ENCODE results near the gene INTS3. TPM values are rescaled to one million over a fixed set of nuclear protein-coding genes. Genes with fewer than 3 reads are reported as not detected.

INTS3 gene
- total and polyA plus RNA-seq, 9 of the 15 experiments (the other 6 are each of a cell fraction or from before 2014, with no cell fraction given) = 6.3 to 24.1 (median 14.3) TPM

DNA sequence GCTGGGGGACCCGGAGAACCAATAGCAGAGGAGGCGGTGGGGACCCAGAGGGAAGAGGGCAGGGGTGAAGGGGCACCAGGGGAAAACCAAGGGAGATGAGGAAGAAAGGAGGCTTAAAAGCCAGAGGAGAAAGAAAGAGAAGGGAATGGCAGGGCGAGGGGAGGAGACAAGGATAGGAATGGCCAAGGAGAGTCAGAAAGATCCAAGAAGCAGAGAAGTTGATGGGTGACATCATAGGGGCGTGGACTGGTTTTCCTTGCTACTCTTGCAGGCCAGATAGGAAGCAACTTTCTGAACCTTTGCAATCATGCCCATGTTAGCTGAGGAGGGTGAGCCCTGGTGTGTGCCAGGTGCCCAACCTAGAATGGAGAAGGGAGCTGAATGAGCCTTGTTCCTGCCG, 44.0 kb upstream of the INTS3 start (continued):
- TF ChIP-seq ATF1 (CRISPR knock-in tag; IDR thresholded peaks at IDR 0.05) (no peak), ATF1 (tag; IDR thresholded peaks at IDR 0.05) (0 out of 2 replicates have a peak, but pooled peaks have one; percentile 10), HOXB6 (CRISPR knock-in tag; IDR thresholded peaks at IDR 0.05; ENCODE audit: borderline replicate concordance) (no peak), CBX3 (IDR thresholded peaks at IDR 0.05; ENCODE audit: borderline replicate concordance in 1 of 2, low read length in 2 of 2) (no peak), ZNF551 (CRISPR knock-in tag; IDR thresholded peaks at IDR 0.05) (no peak), HDAC8 (tag; IDR thresholded peaks at IDR 0.05) (no peak), CBFB (CRISPR knock-in tag; IDR thresholded peaks at IDR 0.05) (no peak), KAT8 (IDR thresholded peaks at IDR 0.05; ENCODE audit: low read depth) (no peak), ATF7 (IDR thresholded peaks at IDR 0.05) (peak; percentile 59; the same call in 1 of the 2 replicates), JUND (IDR thresholded peaks at IDR 0.05; ENCODE audit: borderline replicate concordance, low read depth, low read length) (peak; percentile 53; the same call in 1 of the 2 replicates), JUND (tag; IDR thresholded peaks at IDR 0.05; ENCODE audit: borderline replicate concordance, low read depth, low read length) (peak; percentile 63; the same call in 1 of the 3 replicates), DACH1 (IDR thresholded peaks at IDR 0.05; ENCODE audit: partially characterized antibody) (no peak), ZNF316 (IDR thresholded peaks at IDR 0.05) (no peak), SMAD2 (IDR thresholded peaks at IDR 0.05; ENCODE audit: low read depth, low read length) (no peak)
- TF ChIP-seq, protein P1, sequence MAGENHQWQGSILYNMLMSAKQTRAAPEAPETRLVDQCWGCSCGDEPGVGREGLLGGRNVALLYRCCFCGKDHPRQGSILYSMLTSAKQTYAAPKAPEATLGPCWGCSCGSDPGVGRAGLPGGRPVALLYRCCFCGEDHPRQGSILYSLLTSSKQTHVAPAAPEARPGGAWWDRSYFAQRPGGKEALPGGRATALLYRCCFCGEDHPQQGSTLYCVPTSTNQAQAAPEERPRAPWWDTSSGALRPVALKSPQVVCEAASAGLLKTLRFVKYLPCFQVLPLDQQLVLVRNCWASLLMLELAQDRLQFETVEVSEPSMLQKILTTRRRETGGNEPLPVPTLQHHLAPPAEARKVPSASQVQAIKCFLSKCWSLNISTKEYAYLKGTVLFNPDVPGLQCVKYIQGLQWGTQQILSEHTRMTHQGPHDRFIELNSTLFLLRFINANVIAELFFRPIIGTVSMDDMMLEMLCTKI (IDR thresholded peaks at IDR 0.05; ENCODE audit: partially characterized antibody) = no peak
- TF ChIP-seq, protein P2, sequence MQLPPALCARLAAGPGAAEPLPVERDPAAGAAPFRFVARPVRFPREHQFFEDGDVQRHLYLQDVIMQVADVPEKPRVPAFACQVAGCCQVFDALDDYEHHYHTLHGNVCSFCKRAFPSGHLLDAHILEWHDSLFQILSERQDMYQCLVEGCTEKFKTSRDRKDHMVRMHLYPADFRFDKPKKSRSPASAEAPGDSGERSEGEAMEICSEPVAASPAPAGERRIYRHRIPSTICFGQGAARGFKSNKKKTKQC (CRISPR knock-in tag; IDR thresholded peaks at IDR 0.05) = no peak
- TF ChIP-seq, protein P3, sequence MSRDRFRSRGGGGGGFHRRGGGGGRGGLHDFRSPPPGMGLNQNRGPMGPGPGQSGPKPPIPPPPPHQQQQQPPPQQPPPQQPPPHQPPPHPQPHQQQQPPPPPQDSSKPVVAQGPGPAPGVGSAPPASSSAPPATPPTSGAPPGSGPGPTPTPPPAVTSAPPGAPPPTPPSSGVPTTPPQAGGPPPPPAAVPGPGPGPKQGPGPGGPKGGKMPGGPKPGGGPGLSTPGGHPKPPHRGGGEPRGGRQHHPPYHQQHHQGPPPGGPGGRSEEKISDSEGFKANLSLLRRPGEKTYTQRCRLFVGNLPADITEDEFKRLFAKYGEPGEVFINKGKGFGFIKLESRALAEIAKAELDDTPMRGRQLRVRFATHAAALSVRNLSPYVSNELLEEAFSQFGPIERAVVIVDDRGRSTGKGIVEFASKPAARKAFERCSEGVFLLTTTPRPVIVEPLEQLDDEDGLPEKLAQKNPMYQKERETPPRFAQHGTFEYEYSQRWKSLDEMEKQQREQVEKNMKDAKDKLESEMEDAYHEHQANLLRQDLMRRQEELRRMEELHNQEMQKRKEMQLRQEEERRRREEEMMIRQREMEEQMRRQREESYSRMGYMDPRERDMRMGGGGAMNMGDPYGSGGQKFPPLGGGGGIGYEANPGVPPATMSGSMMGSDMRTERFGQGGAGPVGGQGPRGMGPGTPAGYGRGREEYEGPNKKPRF (IDR thresholded peaks at IDR 0.05; ENCODE audit: low read depth, low read length) = no peak
- TF ChIP-seq, protein P4, sequence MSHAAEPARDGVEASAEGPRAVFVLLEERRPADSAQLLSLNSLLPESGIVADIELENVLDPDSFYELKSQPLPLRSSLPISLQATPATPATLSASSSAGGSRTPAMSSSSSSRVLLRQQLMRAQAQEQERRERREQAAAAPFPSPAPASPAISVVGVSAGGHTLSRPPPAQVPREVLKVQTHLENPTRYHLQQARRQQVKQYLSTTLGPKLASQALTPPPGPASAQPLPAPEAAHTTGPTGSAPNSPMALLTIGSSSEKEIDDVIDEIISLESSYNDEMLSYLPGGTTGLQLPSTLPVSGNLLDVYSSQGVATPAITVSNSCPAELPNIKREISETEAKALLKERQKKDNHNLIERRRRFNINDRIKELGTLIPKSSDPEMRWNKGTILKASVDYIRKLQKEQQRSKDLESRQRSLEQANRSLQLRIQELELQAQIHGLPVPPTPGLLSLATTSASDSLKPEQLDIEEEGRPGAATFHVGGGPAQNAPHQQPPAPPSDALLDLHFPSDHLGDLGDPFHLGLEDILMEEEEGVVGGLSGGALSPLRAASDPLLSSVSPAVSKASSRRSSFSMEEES (CRISPR knock-in tag; IDR thresholded peaks at IDR 0.05) = no peak
- TF ChIP-seq, protein P5, sequence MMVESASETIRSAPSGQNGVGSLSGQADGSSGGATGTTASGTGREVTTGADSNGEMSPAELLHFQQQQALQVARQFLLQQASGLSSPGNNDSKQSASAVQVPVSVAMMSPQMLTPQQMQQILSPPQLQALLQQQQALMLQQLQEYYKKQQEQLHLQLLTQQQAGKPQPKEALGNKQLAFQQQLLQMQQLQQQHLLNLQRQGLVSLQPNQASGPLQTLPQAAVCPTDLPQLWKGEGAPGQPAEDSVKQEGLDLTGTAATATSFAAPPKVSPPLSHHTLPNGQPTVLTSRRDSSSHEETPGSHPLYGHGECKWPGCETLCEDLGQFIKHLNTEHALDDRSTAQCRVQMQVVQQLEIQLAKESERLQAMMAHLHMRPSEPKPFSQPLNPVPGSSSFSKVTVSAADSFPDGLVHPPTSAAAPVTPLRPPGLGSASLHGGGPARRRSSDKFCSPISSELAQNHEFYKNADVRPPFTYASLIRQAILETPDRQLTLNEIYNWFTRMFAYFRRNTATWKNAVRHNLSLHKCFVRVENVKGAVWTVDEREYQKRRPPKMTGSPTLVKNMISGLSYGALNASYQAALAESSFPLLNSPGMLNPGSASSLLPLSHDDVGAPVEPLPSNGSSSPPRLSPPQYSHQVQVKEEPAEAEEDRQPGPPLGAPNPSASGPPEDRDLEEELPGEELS (CRISPR knock-in tag; IDR thresholded peaks at IDR 0.05; ENCODE audit: borderline replicate concordance) = no peak
- TF ChIP-seq, protein P6, sequence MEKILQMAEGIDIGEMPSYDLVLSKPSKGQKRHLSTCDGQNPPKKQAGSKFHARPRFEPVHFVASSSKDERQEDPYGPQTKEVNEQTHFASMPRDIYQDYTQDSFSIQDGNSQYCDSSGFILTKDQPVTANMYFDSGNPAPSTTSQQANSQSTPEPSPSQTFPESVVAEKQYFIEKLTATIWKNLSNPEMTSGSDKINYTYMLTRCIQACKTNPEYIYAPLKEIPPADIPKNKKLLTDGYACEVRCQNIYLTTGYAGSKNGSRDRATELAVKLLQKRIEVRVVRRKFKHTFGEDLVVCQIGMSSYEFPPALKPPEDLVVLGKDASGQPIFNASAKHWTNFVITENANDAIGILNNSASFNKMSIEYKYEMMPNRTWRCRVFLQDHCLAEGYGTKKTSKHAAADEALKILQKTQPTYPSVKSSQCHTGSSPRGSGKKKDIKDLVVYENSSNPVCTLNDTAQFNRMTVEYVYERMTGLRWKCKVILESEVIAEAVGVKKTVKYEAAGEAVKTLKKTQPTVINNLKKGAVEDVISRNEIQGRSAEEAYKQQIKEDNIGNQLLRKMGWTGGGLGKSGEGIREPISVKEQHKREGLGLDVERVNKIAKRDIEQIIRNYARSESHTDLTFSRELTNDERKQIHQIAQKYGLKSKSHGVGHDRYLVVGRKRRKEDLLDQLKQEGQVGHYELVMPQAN (IDR thresholded peaks at IDR 0.05; ENCODE audit: borderline replicate concordance) = no peak

Measured in K562 (cell line).